Activated T-helper 17 cell treated with anti-CD3 and anti-CD28 coated beads, Interleukin-2, amount 50 U/mL, for 72 hours (primary cell): ENCODE data around the gene KNTC1. TPM values are rescaled to one million over a fixed set of nuclear protein-coding genes. Genes with fewer than 3 reads are reported as not detected.
"Not testable (repeated sequence)": the region's sequence is repeated elsewhere in the genome, so short reads cannot be mapped to it uniquely, and the experiment has no call there.

Experiments used
- ATAC-seq: fragments of 150-1000 bp; cut with Tn5 transposase; replicated peaks from 2 replicates; pipeline ENCODE4 v1.10.0; 2021; ENCODE audit warnings: mild to moderate bottlenecking, moderate library complexity
- H3K27ac Mint-ChIP-seq: one replicate; pipeline ENCODE4 v1.8.0; 2022; ENCODE audit warnings: mixed read lengths
- H3K27me3 Mint-ChIP-seq: one replicate; pipeline ENCODE4 v1.8.0; 2022; ENCODE audit warnings: mixed read lengths
- H3K36me3 Mint-ChIP-seq: one replicate; pipeline ENCODE4 v1.8.0; 2022; ENCODE audit warnings: low read depth, mild to moderate bottlenecking, mixed read lengths
- H3K4me1 Mint-ChIP-seq: one replicate; pipeline ENCODE4 v1.8.0; 2022; ENCODE audit warnings: mixed read lengths
- H3K4me3 Mint-ChIP-seq: one replicate; pipeline ENCODE4 v1.8.0; 2022; ENCODE audit warnings: mild to moderate bottlenecking, mixed read lengths
- H3K9me3 Mint-ChIP-seq: one replicate; pipeline ENCODE4 v1.8.0; 2022; ENCODE audit warnings: mixed read lengths
- total RNA-seq, 2 donors: library from RNA; stranded (reverse); gene quantifications; one replicate each; pipeline ENCODE4 v1.2.3, GENCODE V29; 2022

Gene KNTC1
- total RNA-seq, 2 donors from 2014 or later, result 128 to 148 TPM

DNA sequence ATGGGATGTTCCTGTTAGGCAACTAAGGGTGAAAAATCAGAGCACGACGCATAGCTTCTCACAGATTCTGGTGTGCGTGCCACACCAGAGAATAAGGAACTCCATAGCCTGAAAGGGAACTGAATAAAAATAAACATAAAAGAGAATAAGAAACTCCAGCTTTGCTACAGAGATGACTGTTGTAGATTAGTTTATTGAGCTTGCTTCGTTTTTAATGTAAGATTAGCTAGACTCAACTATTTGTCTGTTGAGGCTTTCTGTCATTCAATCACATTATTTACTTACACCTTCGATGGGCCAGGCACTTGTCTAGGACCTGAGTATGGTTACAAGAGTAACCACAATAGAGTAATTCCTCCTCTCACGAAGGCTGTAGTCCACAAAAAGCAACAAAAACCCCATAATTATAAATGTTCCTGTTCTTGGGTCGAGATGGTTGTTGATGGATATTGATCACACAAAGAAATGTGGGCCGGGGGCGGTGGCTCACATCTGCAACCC is 25.5 kb upstream of the KNTC1 start:
- Mint-ChIP-seq H3K4me1 (peaks cover 13% of the 10 kb centered on the region), H3K4me3 (peak overlapping the region; percentile 98), H3K9me3 (no peaks in the 10 kb centered on the region), H3K27ac (peak overlapping the region; percentile 84), H3K36me3 (peaks cover 61% of the 10 kb centered on the region), H3K27me3 (no peaks in the 10 kb centered on the region)
- no peak for ATAC-seq

DNA sequence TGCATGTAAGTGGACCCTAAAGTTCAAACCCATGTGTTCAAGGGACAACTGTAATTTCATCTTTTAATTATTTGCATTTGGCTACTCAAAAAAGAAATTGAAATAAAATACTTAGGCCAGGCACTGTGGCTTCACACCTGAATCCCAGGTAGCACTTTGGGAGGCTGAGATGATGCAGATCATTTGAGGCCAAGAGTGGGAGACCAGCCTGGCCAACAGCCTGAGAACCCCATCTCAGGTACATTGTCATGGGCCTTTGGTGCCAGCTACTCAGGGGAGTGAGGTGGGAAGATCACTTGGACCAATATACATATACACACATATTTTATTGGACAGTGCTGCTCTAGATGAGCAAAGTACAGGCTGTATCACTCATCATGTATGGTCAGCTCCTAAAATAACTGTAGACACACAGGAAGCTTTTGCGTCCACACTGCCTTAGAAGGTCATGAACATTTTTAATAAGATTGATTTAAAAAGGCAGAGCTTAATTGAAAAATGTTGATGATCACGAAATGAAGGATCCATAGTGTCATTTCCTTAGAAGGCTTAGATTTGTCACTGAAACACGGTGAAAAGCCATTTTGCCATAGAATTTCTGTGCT is 23.8 kb upstream of the KNTC1 start:
- no peak overlapping the region for H3K27ac Mint-ChIP-seq
- no peak overlapping the region for H3K4me3 Mint-ChIP-seq
- peaks cover 13% of the 10 kb centered on the region for H3K4me1 Mint-ChIP-seq
- no peaks in the 10 kb centered on the region for H3K9me3 Mint-ChIP-seq
- H3K36me3 Mint-ChIP-seq, result peaks cover 49% of the 10 kb centered on the region
- no peak for ATAC-seq
- H3K27me3 Mint-ChIP-seq, result no peaks in the 10 kb centered on the region

DNA sequence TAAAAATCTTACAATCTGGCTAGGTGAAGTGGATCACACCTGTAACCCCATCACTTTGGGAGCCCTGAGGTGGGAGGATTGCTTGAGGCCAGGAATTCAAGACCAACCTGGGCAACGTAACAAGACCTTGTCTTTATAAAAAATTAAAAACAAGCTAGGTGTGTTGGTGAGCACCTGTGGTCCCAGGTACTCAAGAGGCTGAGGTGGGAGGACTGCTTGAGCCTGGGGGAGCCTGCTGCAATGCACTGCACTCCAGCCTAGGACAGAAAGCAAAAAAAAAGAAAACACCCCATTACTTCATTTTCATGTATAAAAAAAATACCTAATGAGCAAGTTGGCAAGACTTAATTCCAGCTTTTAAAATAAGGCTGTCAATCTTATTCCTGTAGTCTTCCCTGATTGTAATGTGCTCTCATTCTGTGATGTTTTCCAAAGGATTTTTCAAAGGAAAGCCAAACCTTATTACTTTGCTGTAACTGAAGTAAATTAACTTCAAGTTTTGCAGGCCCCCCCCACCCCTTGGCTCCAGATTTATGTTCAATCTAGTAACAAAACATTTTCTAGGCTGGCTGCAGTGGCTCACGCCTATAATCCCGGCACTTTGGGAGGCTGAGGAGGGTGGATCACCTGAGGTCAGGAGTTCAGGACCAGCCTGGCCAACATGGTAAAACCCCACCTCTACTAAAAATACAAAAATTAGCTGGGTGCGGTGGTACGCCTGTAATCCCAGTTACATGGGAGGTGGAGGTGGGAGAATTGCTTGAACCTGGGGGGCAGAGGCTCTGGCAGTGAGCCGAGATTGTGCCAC is 23.1 kb upstream of the KNTC1 start:
- H3K27ac Mint-ChIP-seq, result no peak overlapping the region
- H3K4me1 Mint-ChIP-seq, result peaks cover 13% of the 10 kb centered on the region
- ATAC-seq, result no peak
- H3K27me3 Mint-ChIP-seq, result no peaks in the 10 kb centered on the region
- H3K4me3 Mint-ChIP-seq, result no peak overlapping the region
- H3K9me3 Mint-ChIP-seq, result no peaks in the 10 kb centered on the region
- peaks cover 42% of the 10 kb centered on the region for H3K36me3 Mint-ChIP-seq

DNA sequence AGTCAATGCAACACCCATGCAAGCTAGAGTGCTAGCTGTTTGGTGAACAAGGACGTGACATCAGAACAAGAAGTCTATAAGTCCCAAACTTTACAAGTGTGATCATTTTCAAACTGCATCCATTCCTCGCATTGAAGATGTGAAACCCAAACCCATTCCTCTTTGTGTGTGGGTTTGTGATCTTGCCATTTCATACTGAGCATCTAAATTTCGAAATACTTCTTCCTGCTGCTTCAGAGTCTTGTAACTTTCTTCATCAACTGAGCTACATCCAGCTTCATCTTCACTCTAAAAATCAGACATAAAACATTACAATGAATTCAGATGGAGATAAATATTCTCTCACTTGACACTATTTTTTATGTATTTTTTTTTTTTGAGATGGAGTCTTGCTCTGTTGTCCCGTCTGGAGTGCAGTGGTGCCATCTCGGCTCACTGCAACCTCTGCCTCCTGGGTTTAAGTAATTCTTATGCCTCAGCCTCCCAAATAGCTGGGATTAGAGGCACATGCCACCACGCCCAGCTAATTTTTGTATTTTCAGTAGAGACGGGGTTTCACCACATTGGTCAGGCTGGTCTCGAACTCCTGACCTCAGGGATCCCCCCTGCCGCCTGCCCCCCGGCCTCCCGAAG is 21.5 kb upstream of the KNTC1 start:
- Mint-ChIP-seq H3K4me3 (no peak overlapping the region), H3K4me1 (peaks cover 13% of the 10 kb centered on the region), H3K9me3 (no peaks in the 10 kb centered on the region), H3K27me3 (no peaks in the 10 kb centered on the region), H3K36me3 (peaks cover 32% of the 10 kb centered on the region), H3K27ac (no peak overlapping the region)
- ATAC-seq, result no peak

DNA sequence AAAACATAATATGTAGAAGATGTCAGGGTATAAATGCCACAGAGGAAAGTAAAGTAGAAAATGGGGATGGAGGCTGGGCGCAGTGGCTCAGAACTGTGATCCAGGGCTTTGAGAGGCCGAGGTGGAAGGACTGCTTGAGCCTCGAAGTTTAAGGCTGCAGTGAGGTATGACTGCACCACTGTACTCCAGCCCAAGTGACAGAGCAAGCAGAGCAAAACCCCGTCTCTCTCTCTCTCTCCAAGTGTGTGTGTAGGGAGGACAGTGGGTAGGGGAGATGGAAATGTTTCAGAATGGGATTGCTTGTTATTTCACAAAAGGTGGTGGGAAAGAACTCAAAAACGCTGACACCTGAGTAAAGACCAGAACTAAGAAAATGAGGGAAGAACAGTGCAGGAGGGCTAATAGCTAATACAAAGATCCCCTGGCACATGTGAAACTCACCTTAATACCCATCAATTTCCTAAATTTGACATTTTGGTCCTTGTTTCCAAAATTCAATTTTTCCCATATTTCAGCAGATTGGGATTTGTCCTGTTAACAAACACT is 20.6 kb upstream of the KNTC1 start:
- Mint-ChIP-seq H3K4me1 (peaks cover 13% of the 10 kb centered on the region), H3K36me3 (peaks cover 25% of the 10 kb centered on the region), H3K27ac (peak overlapping the region; percentile 49), H3K4me3 (no peak overlapping the region), H3K27me3 (no peaks in the 10 kb centered on the region), H3K9me3 (no peaks in the 10 kb centered on the region)
- ATAC-seq, result no peak

DNA sequence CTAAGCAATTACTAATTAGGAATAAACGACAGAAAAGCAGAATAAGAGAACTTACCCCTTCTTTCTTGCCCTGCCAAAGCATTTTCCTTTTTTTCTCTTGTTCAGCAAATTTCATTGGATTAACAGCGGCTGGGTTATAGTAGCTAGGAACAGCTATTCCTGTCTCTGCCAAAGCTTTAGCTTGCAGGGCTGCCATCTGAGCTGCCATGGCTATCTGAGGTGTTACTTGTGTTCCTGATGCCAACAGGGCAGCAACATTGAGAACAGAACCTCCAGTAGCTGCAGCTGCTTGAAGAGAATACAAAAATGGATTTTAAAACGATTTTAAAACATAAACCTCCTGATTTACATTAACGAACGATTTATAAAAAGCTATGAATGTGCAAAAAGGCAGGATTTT is 18.9 kb upstream of the KNTC1 start:
- no peak for ATAC-seq
- peaks cover 12% of the 10 kb centered on the region for H3K36me3 Mint-ChIP-seq
- peaks cover 5% of the 10 kb centered on the region for H3K4me1 Mint-ChIP-seq
- H3K27me3 Mint-ChIP-seq, result no peaks in the 10 kb centered on the region
- H3K4me3 Mint-ChIP-seq, result no peak overlapping the region
- H3K9me3 Mint-ChIP-seq, result no peaks in the 10 kb centered on the region
- no peak overlapping the region for H3K27ac Mint-ChIP-seq

DNA sequence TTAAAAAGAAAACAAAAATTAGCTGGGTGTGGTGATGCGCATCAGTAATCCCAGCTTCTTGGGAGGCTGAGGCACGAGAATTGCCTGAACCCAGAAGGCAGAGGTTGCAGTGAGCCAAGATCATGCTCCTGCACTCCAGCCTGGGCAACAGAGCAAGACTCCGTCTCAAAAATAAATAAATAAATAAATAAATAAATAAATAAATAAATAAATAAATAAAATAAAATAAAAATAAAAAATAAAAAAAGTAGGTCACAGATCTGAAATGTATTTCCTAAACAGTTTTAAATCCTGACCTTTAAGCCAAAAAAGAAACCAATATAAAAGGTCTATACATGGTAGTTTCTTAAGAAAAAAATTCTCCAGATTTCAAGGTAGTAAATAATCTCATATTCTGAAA is 14.0 kb upstream of the KNTC1 start:
- not testable (repeated sequence) for H3K36me3 Mint-ChIP-seq, H3K4me3 Mint-ChIP-seq, H3K9me3 Mint-ChIP-seq, ATAC-seq, H3K27ac Mint-ChIP-seq, H3K4me1 Mint-ChIP-seq, H3K27me3 Mint-ChIP-seq

DNA sequence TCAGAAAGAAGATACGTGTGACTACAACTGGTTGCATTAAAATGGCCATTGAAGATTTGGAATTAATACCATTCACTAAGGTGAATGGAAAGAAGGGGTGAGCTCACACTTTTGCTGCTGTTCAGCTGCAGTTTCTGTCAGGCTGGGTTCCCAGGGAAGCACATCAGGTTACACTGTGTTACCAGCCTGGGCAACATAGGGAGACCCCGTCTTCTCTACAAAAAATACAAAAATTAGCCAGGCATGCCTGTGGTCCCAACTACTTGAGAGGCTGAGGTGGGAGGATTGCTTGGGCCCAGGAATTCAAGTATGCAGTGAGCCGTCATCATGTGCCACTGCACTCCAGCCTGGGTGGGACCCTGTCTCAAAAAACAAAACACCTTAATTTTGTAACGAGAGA is 13.4 kb upstream of the KNTC1 start:
- ATAC-seq, result no peak
- Mint-ChIP-seq H3K4me3 (no peak overlapping the region), H3K27me3 (no peaks in the 10 kb centered on the region), H3K36me3 (no peaks in the 10 kb centered on the region), H3K9me3 (no peaks in the 10 kb centered on the region), H3K4me1 (no peaks in the 10 kb centered on the region), H3K27ac (no peak overlapping the region)

DNA sequence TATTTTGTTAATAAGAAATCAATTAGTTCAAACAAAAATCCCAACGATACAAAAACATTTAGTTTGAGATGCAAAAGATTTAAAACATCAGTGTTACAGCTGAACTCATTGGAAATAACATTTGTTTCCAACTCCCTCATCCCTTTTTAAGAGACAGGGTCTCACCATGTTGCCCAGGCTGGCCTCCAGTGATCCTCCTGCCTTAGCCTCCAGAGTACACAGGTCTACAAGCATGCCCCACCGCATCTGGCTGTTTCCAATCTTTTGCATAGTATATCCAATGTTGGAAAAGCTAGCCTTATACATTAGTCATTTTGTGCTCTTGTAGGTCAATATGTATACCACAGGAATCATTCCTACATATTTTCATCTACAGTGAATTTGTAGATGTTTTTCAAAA is 11.8 kb upstream of the KNTC1 start:
- peaks cover 3% of the 10 kb centered on the region for H3K4me1 Mint-ChIP-seq
- ATAC-seq, result no peak
- no peaks in the 10 kb centered on the region for H3K36me3 Mint-ChIP-seq
- no peak overlapping the region for H3K4me3 Mint-ChIP-seq
- H3K27ac Mint-ChIP-seq, result no peak overlapping the region
- no peaks in the 10 kb centered on the region for H3K27me3 Mint-ChIP-seq
- no peaks in the 10 kb centered on the region for H3K9me3 Mint-ChIP-seq

DNA sequence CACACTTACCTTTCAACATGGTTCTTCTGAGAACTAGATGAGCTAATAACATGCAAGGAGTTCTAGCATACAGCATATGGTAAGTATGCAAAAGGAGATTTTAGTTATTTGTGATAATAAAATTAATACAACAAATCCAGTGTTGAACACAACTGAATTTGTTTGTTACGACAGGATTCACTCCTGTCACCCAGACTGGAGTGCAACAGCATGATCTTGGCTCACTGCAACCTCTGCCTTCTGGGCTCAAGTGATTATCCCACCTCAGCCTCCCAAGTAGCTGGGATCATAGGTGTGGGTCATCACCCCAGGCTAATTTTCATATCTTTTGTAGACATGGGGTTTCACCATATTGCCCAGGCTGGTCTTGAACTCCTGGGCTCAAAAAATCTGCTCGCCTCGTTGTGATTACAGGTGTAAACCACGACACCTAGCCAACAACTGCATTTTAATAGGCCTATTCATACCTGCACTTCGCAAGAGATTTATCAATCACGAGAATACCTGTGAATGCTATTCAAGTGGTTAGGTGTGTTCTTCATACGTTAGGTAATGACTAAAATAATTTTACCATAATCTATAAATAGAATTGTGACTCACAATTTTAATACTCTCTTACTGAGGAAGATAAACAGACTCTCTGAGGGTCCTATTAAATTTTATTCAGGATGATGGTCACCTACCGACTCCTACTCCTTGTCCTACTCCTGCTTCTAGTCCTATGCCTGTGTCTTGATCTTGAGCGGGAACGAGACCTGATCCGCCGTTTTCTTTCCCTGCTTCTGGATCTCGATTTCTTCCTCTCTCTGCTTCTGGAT is 10.3 kb upstream of the KNTC1 start:
- no peaks in the 10 kb centered on the region for H3K9me3 Mint-ChIP-seq
- no peaks in the 10 kb centered on the region for H3K27me3 Mint-ChIP-seq
- H3K36me3 Mint-ChIP-seq, result no peaks in the 10 kb centered on the region
- no peak overlapping the region for H3K4me3 Mint-ChIP-seq
- peak overlapping the region; percentile 56 for H3K27ac Mint-ChIP-seq
- no peak for ATAC-seq
- peaks cover 12% of the 10 kb centered on the region for H3K4me1 Mint-ChIP-seq

DNA sequence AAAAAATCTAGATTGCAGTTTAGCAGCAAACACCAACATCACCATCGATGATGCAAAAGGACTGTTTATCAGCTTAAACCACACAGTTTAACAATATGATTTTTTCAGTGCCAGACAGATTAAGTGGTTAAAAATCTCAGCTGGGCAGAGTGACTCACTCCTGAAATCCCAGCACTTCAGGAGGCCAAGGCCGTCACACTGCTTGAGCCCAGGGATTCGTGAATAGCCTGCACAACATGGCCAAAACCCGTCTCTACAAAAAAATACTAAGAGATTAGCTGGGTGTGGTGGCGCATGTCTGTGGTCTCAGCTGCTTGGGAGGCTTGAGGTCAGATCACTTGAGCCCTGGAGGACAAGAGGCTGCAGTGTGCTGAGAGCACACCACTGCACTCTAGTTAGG is 9.2 kb upstream of the KNTC1 start:
- Mint-ChIP-seq H3K27me3 (no peaks in the 10 kb centered on the region), H3K27ac (peak overlapping the region; percentile 56), H3K4me1 (peaks cover 12% of the 10 kb centered on the region), H3K4me3 (peak overlapping the region; percentile 8), H3K9me3 (no peaks in the 10 kb centered on the region), H3K36me3 (no peaks in the 10 kb centered on the region)
- peak; percentile 78 for ATAC-seq

DNA sequence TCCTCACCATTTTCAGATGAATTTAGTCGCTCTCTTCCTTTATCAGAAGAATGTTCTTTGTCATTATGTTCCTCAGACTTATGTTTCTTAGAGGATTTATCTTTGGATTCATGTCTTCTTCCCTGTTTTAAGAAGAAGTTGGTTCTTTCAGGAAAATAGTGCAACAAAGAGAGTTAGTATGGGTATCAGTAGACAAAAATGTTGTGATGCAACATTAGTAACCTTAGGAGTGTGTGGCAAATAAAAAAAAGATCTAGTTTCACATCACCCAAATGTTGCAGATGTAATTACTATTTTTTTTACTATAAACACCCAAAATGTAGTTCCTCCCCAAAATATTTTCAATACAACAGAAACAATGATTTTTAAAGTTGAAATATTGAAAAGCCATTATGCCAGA is 8.1 kb upstream of the KNTC1 start:
- no peaks in the 10 kb centered on the region for H3K9me3 Mint-ChIP-seq
- no peaks in the 10 kb centered on the region for H3K27me3 Mint-ChIP-seq
- no peaks in the 10 kb centered on the region for H3K36me3 Mint-ChIP-seq
- no peak for ATAC-seq
- peaks cover 18% of the 10 kb centered on the region for H3K4me1 Mint-ChIP-seq
- no peak overlapping the region for H3K27ac Mint-ChIP-seq
- peak overlapping the region; percentile 8 for H3K4me3 Mint-ChIP-seq

DNA sequence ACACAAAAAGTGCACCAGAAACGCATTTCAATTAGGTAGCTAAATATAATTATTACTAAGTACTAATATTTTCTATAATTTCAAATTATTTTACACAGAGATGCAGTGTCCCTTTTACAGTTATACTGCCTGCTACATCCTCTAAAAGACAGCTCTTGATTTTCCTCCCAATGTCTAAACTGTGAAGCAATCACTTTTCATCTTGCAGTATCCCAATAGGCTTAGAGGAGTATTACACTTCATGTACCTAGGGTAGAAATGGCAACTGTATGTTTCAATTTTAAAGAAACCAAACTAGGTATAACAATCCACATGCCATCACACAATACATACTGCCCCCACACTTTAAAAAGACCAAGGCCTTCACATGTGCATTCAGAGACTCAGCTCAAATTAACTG is 7.6 kb upstream of the KNTC1 start:
- H3K9me3 Mint-ChIP-seq, result no peaks in the 10 kb centered on the region
- H3K27ac Mint-ChIP-seq, result no peak overlapping the region
- H3K36me3 Mint-ChIP-seq, result no peaks in the 10 kb centered on the region
- peaks cover 22% of the 10 kb centered on the region for H3K4me1 Mint-ChIP-seq
- H3K4me3 Mint-ChIP-seq, result no peak overlapping the region
- ATAC-seq, result no peak
- no peaks in the 10 kb centered on the region for H3K27me3 Mint-ChIP-seq

DNA sequence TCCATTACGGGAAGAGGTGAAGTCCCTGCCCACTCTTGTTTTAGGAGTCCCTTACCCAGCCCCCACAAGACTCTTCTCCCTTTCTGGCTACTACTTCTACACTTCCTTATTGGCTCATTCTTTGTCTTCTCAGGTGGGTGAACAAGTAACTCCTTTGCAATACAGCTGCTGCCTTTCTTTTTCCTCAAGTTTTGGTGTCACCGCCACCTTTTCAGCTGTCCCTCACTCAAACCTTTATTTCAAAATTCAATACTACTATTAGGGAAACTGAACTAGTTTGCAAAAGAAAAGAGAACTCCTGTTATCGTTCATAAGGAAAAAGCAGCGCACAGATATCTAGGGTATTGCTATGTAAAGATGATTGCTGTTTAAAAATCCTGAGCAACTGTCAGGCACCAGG is 6.4 kb upstream of the KNTC1 start:
- ATAC-seq, result no peak
- Mint-ChIP-seq H3K36me3 (no peaks in the 10 kb centered on the region), H3K27ac (peak overlapping the region; percentile 23), H3K4me3 (no peak overlapping the region), H3K4me1 (peaks cover 23% of the 10 kb centered on the region), H3K9me3 (no peaks in the 10 kb centered on the region), H3K27me3 (no peaks in the 10 kb centered on the region)
